ENCODE measurements around the gene CTNNA2.

The CTNNA2 gene

DNA sequence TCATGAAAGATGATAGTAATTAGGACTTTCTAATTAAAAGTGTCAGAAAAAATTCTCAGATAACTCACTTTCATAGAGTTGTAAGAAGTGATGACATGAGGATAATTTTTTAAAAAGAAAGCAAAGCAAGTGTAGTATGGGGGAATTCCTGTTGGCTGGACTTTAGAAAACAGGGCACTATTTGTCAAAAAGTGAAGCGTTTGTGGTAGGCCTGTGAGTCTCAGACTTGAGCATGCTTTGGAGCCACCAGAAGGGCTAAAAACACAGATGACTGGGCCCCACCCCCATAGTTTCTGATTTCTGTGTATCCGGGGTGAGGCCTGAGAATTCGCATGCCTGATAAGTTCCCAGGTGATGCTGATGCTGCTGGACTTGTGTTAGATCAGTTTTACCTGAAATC is 1014.3 kb downstream of the CTNNA2 start:
- DNase-seq = no peak

DNA sequence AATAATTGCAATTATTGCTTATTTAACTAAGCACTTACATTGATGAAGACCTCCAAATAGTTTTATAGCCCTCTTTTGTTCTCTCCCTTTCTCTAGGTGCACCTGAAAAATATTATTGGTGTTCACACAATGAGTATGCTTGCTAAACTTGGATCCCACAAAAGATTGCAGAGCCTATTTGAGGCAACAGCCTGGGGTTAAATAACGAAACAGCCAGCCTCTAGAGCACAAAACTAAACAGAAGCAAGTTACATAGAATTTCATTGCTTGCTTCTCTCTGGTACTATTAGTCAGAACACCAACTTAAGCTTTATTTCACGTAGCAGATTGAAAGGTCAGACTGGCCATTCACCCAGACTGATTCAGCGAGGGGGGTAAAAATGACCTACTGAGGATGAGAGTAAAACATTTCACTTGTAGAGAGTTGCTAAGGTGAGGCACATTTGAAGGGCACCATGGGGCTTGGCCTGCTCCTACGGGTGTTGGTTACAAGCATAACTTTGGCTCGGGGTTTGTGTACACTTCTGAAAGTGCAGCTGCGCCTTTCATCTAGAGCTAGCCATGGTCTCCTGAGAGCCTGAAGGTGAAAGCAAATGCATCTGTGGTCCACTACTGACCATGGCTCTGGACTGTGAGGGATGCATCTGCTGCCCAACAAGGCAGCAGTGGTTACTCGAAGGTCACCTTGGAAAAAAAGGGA is 1016.8 kb downstream of the CTNNA2 start:
- DNase-seq = no peak

- no peak for DNase-seq
Measured at GRCh38 chr2:80530442-80531064, 1017.7 kb downstream of the CTNNA2 start.

DNA sequence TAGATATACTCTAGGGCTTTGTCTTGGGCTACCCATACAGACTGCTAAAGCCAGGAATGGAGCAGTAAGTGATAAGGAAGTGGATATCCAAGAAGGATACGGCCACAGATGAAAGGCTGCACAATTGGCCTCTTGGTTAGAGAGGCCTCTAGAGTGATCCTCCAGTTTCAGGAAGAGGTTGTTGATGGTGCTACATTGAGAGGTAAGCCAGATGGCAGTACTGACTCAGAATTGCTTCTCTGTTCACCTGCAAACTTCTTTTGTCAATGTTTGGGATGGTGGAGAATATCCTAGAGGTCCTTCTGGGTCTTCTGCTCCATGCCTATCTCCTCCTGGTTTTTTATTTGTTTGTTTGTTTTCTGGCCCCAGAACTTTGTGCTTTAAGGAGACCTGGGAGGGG is 1018.5 kb downstream of the CTNNA2 start:
- no peak for DNase-seq

- no peak for DNase-seq
Measured at GRCh38 chr2:80545420-80546210, 1032.8 kb downstream of the CTNNA2 start.

GRCh38 chr2:80546766-80547165 is 1033.9 kb downstream of the CTNNA2 start:
- no peak for DNase-seq

DNA sequence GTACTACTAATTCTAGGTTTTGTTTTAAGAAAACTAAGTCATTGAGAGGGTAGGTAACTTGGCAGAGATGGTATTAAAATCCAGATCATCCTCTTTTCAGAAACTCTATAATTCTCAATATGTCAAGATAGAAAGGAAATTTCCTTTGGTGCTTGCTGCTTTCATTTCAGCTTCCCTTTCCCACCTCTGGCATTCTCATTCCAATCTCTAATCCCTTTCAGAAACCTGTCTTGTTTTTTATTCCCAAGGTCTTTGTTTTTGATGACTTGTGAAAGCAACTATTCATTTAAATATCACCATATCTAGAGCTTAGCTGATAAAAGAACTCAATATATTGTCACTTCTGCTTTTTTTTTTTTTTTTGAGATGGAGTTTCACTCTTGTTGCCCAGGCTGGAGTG is 1034.5 kb downstream of the CTNNA2 start:
- no peak for DNase-seq

- no peak for DNase-seq
Measured at GRCh38 chr2:80548469-80548868, 1035.6 kb downstream of the CTNNA2 start.

DNA sequence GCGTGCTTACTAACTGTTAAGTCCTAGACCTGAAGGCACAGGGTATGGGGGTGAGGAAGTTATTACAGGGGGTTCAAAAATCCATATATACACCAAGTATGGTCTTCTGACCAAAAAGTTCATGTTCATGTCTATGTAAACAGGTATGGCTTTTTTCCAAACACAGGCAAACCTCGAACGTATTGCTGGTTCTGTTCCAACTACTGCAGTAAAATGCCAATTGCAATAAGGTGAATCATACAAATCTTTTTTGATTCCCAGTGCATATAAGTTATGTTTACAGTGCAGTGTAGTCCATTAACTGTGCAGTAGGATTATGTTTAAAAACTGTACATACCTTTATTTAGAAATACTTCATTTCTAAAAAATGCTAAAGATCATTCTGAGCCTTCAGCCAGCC is 1037.0 kb downstream of the CTNNA2 start:
- no peak for DNase-seq

GRCh38 chr2:80560326-80560725 is 1047.5 kb downstream of the CTNNA2 start:
- DNase-seq = no peak

DNA sequence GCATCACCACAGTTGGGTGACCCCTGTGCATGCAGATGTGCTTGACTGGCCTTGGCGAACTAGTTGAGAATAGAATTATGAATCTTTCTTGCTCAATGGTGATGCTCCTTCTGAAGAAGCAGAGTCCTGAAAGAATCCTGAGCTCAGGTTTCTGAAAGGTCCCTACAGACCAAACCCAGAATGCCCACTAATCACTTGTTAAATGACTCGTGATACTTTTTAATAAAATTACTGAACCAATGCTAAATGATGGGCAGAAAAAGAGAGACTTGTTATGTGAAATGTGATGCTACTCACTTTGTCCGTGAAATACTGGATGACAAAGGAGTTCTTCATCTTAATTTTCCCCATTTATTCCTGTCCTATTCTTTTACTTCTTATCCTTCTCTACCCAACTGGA is 1055.2 kb downstream of the CTNNA2 start:
- DNase-seq = no peak

DNA sequence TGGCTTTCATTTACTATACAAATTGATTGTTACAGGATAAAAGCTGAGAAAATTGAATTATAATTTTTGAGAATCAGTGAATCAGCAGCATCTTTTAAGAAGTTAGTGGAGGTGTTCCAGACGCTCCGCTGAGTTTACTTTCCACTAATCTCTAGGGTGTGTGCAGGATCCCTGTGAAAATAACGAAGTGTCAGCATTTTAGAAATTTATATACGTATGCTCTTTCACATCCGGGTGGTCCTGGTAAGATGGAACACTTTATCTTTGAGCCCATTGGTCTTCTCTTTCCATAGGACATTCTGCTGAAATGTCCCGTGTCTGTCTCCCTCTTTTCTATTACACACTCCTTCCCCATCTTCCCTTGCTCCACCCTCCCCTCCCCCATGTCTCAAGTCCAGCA is 1060.3 kb downstream of the CTNNA2 start:
- DNase-seq = no peak

DNA sequence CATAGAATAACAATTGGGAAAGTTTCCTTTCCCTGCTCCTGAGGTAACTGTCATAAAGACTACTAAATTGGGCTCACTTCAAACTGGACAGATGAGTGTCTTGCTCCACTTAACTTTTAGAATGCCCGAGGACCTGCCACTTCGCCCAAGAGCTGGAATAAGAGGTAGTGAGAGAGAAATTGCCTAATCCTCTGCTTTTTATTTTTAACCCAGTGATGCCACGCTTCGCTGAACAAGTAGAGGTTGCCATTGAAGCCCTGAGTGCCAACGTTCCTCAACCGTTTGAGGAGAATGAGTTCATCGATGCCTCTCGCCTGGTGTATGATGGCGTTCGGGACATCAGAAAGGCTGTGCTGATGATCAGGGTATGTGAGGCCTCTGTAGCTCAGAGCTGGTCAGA is 1061.1 kb downstream of the CTNNA2 start:
- DNase-seq = no peak

- DNase-seq = no peak
Measured at GRCh38 chr2:80579756-80580155, 1066.9 kb downstream of the CTNNA2 start.

- no peak for DNase-seq
Measured at GRCh38 chr2:80591233-80591632, 1078.4 kb downstream of the CTNNA2 start.

GRCh38 chr2:80592106-80592505 is 1079.3 kb downstream of the CTNNA2 start:
- no peak for DNase-seq

GRCh38 chr2:80610108-80610507 is 1097.3 kb downstream of the CTNNA2 start:
- no peak for DNase-seq

DNA sequence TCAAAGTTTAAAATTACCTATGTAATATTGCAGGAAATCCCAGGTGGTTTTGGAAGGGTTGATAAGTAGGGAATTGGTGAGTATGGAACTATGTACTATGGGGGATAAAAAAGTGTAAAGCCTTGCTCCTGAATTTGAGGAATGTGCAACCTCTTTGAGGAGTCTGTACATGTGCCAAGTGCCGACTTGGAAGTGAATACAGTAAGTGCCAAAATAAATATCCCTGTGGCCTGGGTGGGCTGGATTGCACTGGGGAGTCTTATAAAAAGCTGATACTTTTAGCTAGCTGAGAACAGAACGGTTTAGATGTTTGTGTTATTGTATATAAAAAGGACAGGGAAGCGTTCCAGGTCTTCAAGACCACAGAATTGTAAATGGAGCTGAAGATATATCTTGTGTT is 1108.8 kb downstream of the CTNNA2 start:
- no peak for DNase-seq

DNA sequence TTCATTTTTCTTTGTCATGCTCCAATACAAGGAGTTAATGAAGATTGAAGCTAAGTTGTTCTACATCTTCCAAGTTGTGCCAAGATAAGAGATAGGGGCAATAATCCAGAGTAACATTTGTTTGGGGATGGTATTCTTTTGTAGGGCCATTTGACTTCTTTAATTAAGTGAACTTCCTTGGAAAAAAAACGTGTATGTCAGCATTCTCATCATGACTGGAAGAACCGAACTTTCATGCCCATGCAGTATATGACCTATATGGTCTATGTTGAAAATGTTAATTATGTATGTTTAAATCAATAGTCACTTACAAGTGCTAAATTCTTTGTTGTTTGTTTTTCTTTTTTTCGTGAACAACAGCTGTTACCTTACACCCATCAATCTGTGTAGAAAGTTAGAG is 1111.2 kb downstream of the CTNNA2 start:
- DNase-seq = no peak

DNA sequence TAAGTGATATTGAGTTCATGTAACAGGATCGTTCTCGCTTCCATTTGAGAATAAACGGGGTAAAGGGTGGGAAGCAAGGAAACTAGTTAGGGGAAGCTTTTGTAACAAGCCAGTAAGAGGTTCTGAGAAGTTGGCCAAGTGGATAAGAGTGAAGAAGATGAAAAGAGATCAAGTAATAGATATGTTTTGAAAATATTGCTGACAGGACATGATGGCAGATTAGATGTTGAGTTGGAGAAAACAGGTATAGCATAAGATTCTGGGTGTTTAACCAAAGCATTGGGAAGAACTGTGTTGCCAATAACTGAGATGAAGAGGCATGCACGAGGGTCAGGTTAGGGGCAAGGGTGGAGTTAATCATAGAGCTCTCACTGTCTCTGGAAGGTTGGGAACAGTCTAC is 1121.7 kb downstream of the CTNNA2 start:
- no peak for DNase-seq

- DNase-seq = no peak
Measured at GRCh38 chr2:80638783-80639182, 1125.9 kb downstream of the CTNNA2 start.

- DNase-seq = no peak
Measured at GRCh38 chr2:80642465-80642864, 1129.6 kb downstream of the CTNNA2 start.

GRCh38 chr2:80643598-80643997 is 1130.7 kb downstream of the CTNNA2 start:
- DNase-seq = no peak

DNA sequence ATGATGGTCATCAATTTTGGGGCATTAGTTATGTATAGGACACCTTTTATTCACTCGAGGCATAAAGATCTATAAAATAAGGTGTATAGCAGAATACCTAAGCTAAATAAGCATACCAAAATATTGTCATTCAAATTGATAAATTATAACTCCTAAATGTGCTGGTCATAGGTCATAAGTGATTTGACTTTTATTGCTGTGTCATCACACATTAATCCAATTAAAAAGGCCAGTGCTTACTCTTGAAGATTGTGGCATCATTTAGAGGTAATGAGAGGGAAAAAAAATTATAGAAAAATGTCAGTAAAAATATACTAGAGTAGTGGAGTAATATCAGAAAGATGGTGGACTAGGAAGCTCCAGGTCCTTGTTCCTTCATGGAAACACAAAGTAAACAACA is 1138.6 kb downstream of the CTNNA2 start:
- no peak for DNase-seq

All from DMS153 (cell line).